ENCODE results near the gene CNTRL. TPM values are rescaled to one million over a fixed set of nuclear protein-coding genes. Genes with fewer than 3 reads are reported as not detected.

Gene CNTRL
- total RNA-seq, 1 experiment from 2014 or later: 18.9 TPM

GRCh38 chr9:121184463-121184862, 109.7 kb downstream of the CNTRL start:
- Mint-ChIP-seq H3K9me3 (ENCODE audit: unreplicated experiment) (no peaks in the 10 kb centered on the region), H3K27ac (ENCODE audit: low read depth, unreplicated experiment) (no peak overlapping the region), H3K4me1 (ENCODE audit: insufficient read depth, unreplicated experiment) (peaks cover 8% of the 10 kb centered on the region), H3K36me3 (ENCODE audit: insufficient read depth, unreplicated experiment) (peaks cover 69% of the 10 kb centered on the region), H3K27me3 (ENCODE audit: insufficient read depth, unreplicated experiment) (no peaks in the 10 kb centered on the region), H3K4me3 (ENCODE audit: unreplicated experiment) (no peak overlapping the region)
- no peak for TF ChIP-seq CTCF (IDR thresholded peaks at IDR 0.05; ENCODE audit: unreplicated experiment)
- ChIA-PET CTCF (interaction anchor here (0.5 to 1.0 kb wide), 2 partner anchors 15 to 60 kb away, joined by 3 to 6 read pairs; no protein-coding TSS in a partner anchor), POLR2A (interaction anchor here (0.6 to 1.8 kb wide), 4 partner anchors 9 to 164 kb away, joined by 3 to 7 read pairs (median 4); no protein-coding TSS in a partner anchor)
- no TSS peak for BruUV-seq (replicated peaks)
- intact Hi-C loops (cut with micrococcal nuclease): no loop called here
- no peak for DNase-seq (ENCODE audit: unreplicated experiment)

DNA sequence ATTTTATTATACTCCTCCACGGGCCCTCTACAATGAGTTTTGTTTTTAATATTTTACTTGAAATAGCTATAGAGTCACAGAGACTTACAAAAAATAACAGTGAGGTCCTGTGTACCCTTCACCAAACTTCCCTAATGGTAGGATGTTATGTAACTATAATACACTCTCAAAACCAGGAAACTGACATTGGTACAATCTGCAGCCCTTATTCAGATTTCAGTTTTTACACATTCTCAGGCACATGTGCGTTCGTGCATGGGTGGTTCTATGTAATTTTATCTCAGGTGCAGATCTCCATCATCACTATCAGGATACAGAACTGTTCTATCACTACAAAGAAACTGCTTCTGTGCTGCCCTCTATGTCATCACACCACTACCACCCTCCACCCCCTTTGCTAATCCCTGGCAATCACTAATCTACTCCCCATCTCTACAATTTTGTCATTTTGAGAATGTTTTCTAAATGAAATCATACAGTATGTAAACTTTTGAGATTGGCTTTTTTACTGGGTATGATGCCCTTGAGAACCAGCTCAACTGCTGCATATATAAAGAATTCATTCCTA, 110.5 kb downstream of the CNTRL start:
- POLR2A ChIA-PET: interaction anchor here (0.6 to 1.8 kb wide), 5 partner anchors 9 to 290 kb away, joined by 3 to 7 read pairs (median 5); partner anchors contain the start of gene RAB14
- no peaks in the 10 kb centered on the region for H3K27me3 Mint-ChIP-seq (ENCODE audit: insufficient read depth, unreplicated experiment)

DNA sequence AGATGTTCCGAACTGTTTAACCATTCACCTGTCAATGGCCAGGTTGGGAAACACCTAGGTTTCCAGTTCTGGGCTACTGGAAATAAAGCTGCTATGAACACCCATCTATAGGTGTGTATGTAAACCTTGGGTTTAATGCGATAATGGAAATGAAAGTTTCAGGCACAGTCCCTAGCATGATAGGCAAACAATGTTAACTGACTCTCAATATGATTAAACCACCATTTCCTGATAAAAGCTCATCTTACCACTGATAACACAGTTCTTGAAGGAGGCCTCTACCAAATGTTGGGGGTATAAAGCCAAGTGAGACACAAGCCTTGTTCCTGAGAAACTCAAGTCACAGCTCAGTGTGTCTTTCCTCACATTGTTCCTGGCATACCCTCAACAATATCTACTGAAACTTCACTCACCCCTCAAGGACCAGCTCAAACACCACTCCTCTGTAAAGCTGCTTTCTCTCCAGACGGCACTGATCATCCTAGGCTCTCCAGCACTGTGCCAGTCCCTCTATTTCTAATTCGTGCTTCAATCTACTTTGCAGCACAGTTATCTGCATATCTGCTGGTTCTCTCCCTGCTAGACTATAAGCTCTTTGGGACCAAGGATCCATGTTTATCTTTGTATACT, 111.1 kb downstream of the CNTRL start:
- POLR2A ChIA-PET: interaction anchor here (0.6 to 1.5 kb wide), 4 partner anchors 15 to 291 kb away, joined by 3 to 6 read pairs (median 4); partner anchors contain the start of gene RAB14
- H3K27ac Mint-ChIP-seq (ENCODE audit: low read depth, unreplicated experiment): no peak overlapping the region
- no peak for TF ChIP-seq CTCF (IDR thresholded peaks at IDR 0.05; ENCODE audit: unreplicated experiment)
- H3K4me3 Mint-ChIP-seq (ENCODE audit: unreplicated experiment): no peak overlapping the region
- peaks cover 54% of the 10 kb centered on the region for H3K36me3 Mint-ChIP-seq (ENCODE audit: insufficient read depth, unreplicated experiment)
- H3K27me3 Mint-ChIP-seq (ENCODE audit: insufficient read depth, unreplicated experiment): no peaks in the 10 kb centered on the region
- DNase-seq (ENCODE audit: unreplicated experiment): no peak
- CTCF ChIA-PET: interaction anchor here (0.6 to 1.4 kb wide), 6 partner anchors 15 to 212 kb away, joined by 3 to 5 read pairs (median 3); no protein-coding TSS in a partner anchor
- intact Hi-C loops (cut with micrococcal nuclease): no loop called here
- H3K9me3 Mint-ChIP-seq (ENCODE audit: unreplicated experiment): no peaks in the 10 kb centered on the region
- no TSS peak for BruUV-seq (replicated peaks)
- peaks cover 8% of the 10 kb centered on the region for H3K4me1 Mint-ChIP-seq (ENCODE audit: insufficient read depth, unreplicated experiment)

More for the DNA sequence above, 110.5 kb downstream of the CNTRL start:
- Mint-ChIP-seq H3K4me1 (ENCODE audit: insufficient read depth, unreplicated experiment) (peaks cover 8% of the 10 kb centered on the region), H3K36me3 (ENCODE audit: insufficient read depth, unreplicated experiment) (peaks cover 61% of the 10 kb centered on the region), H3K9me3 (ENCODE audit: unreplicated experiment) (no peaks in the 10 kb centered on the region), H3K27ac (ENCODE audit: low read depth, unreplicated experiment) (no peak overlapping the region), H3K4me3 (ENCODE audit: unreplicated experiment) (no peak overlapping the region)
- CTCF ChIA-PET: interaction anchor here (0.6 to 1.4 kb wide), 5 partner anchors 14 to 213 kb away, joined by 3 to 5 read pairs (median 3); no protein-coding TSS in a partner anchor
- BruUV-seq (replicated peaks): no TSS peak
- DNase-seq (ENCODE audit: unreplicated experiment): no peak
- intact Hi-C loops (cut with micrococcal nuclease): no loop called here
- TF ChIP-seq CTCF (IDR thresholded peaks at IDR 0.05; ENCODE audit: unreplicated experiment): no peak

DNA sequence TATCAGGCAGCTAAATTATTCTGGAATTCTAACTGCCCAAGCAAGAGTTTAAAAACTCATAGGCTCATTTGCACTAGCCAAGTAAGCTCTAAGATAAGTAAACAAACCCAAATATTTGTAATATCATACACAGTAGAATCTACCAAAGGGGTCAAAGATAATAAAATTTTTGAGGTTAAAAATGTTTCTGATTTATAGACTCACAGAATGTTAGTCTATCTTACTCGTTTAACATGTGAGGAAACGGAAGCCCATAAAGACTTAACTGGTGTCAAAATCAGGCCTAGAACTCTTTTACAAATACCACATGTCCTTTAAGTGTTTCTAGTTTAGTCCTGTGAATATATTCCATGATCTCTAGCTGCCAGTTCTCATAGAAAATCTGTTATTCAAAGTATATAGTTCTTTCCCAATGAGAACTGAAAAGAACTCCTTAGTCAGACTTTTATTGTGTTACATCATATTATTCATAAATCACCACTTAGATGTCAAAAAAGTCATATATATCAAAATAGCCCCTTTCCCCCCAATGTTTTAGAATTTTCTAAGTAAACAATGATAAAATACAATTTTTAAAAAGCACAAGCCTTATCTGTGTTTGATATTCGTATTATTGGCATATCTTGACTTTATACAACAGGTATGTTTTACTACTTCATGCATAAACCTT, 113.0 kb downstream of the CNTRL start:
- Mint-ChIP-seq H3K36me3 (ENCODE audit: insufficient read depth, unreplicated experiment) (peaks cover 36% of the 10 kb centered on the region), H3K9me3 (ENCODE audit: unreplicated experiment) (no peaks in the 10 kb centered on the region), H3K4me3 (ENCODE audit: unreplicated experiment) (no peak overlapping the region), H3K4me1 (ENCODE audit: insufficient read depth, unreplicated experiment) (peaks cover 8% of the 10 kb centered on the region), H3K27me3 (ENCODE audit: insufficient read depth, unreplicated experiment) (no peaks in the 10 kb centered on the region), H3K27ac (ENCODE audit: low read depth, unreplicated experiment) (no peak overlapping the region)
- BruUV-seq (replicated peaks): no TSS peak
- DNase-seq (ENCODE audit: unreplicated experiment): no peak
- ChIA-PET CTCF (interaction anchor here (1.2 kb wide), 1 partner anchor 9 kb away, joined by 3 read pairs; no protein-coding TSS in a partner anchor), POLR2A (interaction anchor here (0.5 to 4.9 kb wide), 6 partner anchors 9 to 66 kb away, joined by 3 to 37 read pairs (median 4); partner anchors contain the start of gene RAB14)
- no peak for TF ChIP-seq CTCF (IDR thresholded peaks at IDR 0.05; ENCODE audit: unreplicated experiment)
- intact Hi-C loops (cut with micrococcal nuclease): no loop called here
